HG03159 (cell line): ENCODE measurements around the gene SOX6.

Experiments used
- ATAC-seq: cut with Tn5 transposase; IDR thresholded peaks from one replicate; pipeline ENCODE4 v1.9.1; 2021; ENCODE audit warnings: mild to moderate bottlenecking, moderate library complexity; ENCODE audit not compliant: unreplicated experiment

The SOX6 gene

GRCh38 chr11:16204261-16204660 lies 152.1 kb downstream of the SOX6 start:
- no peak for ATAC-seq

GRCh38 chr11:16195651-16196050 lies 160.7 kb downstream of the SOX6 start:
- ATAC-seq: no peak

- no peak for ATAC-seq
Measured at GRCh38 chr11:16194566-16194965, 161.8 kb downstream of the SOX6 start.

GRCh38 chr11:16193897-16194381 lies 162.4 kb downstream of the SOX6 start:
- no peak for ATAC-seq

GRCh38 chr11:16191868-16192240 lies 164.5 kb downstream of the SOX6 start:
- ATAC-seq: peak; percentile 8

- peak; percentile 48 for ATAC-seq
Measured at GRCh38 chr11:16191212-16191867, 165.0 kb downstream of the SOX6 start.

- no peak for ATAC-seq
Measured at GRCh38 chr11:16186680-16187079, 169.7 kb downstream of the SOX6 start.

- ATAC-seq: no peak
Measured at GRCh38 chr11:16185042-16185441, 171.3 kb downstream of the SOX6 start.

- ATAC-seq: no peak
Measured at GRCh38 chr11:16184588-16184987, 171.8 kb downstream of the SOX6 start.

- ATAC-seq: no peak
Measured at GRCh38 chr11:16182553-16182952, 173.8 kb downstream of the SOX6 start.

- ATAC-seq: no peak
Measured at GRCh38 chr11:16180868-16181267, 175.5 kb downstream of the SOX6 start.

GRCh38 chr11:16179676-16180075 lies 176.7 kb downstream of the SOX6 start:
- no peak for ATAC-seq

- ATAC-seq: no peak
Measured at GRCh38 chr11:16178273-16178672, 178.1 kb downstream of the SOX6 start.

GRCh38 chr11:16177688-16178087 lies 178.7 kb downstream of the SOX6 start:
- no peak for ATAC-seq

GRCh38 chr11:16173798-16174197 lies 182.5 kb downstream of the SOX6 start:
- no peak for ATAC-seq

- ATAC-seq: no peak
Measured at GRCh38 chr11:16171882-16172281, 184.5 kb downstream of the SOX6 start.

GRCh38 chr11:16169956-16170847 lies 186.1 kb downstream of the SOX6 start:
- no peak for ATAC-seq

- no peak for ATAC-seq
Measured at GRCh38 chr11:16169541-16169940, 186.8 kb downstream of the SOX6 start.

GRCh38 chr11:16167706-16168487 lies 188.4 kb downstream of the SOX6 start:
- no peak for ATAC-seq

- ATAC-seq: no peak
Measured at GRCh38 chr11:16166571-16166970, 189.8 kb downstream of the SOX6 start.

GRCh38 chr11:16160146-16160545 lies 196.2 kb downstream of the SOX6 start:
- no peak for ATAC-seq
